ENCODE data around the gene FER.

DNA sequence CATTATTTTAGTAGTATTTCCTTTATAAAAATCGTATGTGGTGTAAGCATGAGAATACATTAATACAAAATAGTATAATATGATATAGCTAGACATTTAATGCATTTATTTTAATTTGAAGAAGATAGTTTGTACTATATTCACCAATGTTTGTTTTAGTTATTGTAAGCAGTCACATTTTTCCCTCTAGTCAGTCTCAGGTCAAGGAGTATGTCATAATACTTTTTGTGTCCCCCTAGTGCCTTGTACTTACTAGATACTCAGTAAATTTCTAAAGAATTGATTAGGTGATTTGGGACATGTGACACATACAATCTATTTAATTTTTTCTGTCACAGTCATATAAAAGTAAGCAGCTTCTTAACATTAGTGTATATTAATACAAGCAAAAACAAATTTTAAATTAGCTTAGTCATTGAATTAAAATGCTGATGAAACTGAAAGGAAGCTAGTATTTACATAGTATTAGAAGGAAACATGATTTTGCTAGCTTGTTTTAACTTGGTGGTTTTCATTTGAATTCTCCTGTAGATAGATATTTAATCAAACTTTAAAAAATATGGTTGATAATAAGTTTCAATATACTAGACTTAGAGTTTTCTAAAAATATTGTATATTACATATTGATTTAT lies 242.2 kb downstream of the FER start:
- TF ChIP-seq PHF8 (conservative IDR thresholded peaks at IDR 0.05; ENCODE audit: low read depth, low read length) (no peak), EGR1 (IDR thresholded peaks at IDR 0.05; ENCODE audit: borderline replicate concordance, low read depth, low read length) (no peak), TAF1 (IDR thresholded peaks at IDR 0.05; ENCODE audit: low read depth, low read length) (no peak), SP4 (IDR thresholded peaks at IDR 0.05; ENCODE audit: low read length) (no peak)
